ENCODE measurements around the gene SMARCA4.

Gene SMARCA4

DNA sequence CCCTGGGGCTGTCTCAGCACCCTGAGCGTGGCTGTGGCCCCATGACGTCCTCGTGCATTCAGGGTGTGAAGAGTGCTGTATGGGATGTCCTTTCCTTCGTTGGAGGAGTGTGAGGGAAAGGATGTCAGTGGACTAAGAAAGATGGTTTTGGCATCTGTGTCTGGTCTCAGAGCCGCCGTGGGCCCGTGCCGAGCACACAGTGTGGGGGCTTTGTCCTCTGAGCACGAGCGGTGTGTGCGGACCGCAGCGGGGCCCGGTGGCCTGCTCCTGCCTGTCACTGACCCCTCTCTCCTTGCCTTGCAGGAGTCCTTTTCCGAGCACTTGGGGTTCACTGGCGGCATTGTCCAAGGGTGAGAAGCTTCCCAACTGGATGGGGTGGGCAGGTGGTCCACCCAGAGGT lies 65.2 kb downstream of the SMARCA4 start:
- no peak overlapping the region for H3K4me3 ChIP-seq (ENCODE audit: low read length)
- TF ChIP-seq, protein P1, sequence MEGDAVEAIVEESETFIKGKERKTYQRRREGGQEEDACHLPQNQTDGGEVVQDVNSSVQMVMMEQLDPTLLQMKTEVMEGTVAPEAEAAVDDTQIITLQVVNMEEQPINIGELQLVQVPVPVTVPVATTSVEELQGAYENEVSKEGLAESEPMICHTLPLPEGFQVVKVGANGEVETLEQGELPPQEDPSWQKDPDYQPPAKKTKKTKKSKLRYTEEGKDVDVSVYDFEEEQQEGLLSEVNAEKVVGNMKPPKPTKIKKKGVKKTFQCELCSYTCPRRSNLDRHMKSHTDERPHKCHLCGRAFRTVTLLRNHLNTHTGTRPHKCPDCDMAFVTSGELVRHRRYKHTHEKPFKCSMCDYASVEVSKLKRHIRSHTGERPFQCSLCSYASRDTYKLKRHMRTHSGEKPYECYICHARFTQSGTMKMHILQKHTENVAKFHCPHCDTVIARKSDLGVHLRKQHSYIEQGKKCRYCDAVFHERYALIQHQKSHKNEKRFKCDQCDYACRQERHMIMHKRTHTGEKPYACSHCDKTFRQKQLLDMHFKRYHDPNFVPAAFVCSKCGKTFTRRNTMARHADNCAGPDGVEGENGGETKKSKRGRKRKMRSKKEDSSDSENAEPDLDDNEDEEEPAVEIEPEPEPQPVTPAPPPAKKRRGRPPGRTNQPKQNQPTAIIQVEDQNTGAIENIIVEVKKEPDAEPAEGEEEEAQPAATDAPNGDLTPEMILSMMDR (conservative IDR thresholded peaks at IDR 0.05; ENCODE audit: low read length): no peak
- no peak for DNase-seq (ENCODE audit: low read depth)

DNA sequence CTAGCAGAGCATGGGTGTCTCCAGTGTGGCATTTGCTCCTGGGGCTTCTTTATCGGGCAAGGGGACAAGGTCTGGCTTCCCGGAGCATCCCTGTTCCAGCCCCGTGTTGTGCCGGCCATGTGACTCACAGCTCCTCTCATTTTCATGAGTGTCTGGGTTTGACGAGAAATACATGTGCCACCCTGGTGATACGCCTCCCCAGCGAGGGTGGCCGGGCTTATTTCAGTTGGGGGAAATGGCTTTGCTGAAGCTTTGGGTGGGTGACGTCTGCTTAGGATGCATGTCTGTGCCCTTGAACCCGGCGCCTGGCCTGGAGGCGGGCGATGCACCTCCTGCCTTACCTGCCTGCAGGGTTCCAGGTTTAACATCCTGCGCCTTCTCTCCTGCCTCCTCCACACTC lies 66.6 kb downstream of the SMARCA4 start:
- TF ChIP-seq, protein P1 (conservative IDR thresholded peaks at IDR 0.05; ENCODE audit: low read length): no peak
- DNase-seq (ENCODE audit: low read depth): no peak
- no peak overlapping the region for H3K4me3 ChIP-seq (ENCODE audit: low read length)

DNA sequence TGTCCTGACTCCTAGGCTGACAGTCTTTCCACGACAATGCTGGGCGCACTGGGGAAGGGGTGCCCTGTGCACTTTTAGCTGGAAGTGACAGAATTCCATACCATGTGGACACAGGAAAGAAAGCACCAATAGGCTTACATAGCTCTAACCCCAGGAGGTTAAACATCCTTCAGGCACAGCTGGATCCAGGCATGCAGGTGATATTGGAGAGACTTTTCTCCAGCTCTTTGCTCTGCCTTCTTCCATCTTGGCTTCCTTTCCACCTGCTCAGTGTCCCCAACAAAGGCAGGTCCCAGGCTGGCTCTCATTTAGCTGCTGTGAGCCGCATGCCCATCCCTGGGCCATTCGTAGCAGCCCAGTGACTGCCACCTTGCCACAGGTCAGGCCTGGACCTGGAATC lies 67.3 kb downstream of the SMARCA4 start:
- no peak overlapping the region for H3K4me3 ChIP-seq (ENCODE audit: low read length)
- TF ChIP-seq, protein P1 (conservative IDR thresholded peaks at IDR 0.05; ENCODE audit: low read length): no peak
- DNase-seq (ENCODE audit: low read depth): no peak

DNA sequence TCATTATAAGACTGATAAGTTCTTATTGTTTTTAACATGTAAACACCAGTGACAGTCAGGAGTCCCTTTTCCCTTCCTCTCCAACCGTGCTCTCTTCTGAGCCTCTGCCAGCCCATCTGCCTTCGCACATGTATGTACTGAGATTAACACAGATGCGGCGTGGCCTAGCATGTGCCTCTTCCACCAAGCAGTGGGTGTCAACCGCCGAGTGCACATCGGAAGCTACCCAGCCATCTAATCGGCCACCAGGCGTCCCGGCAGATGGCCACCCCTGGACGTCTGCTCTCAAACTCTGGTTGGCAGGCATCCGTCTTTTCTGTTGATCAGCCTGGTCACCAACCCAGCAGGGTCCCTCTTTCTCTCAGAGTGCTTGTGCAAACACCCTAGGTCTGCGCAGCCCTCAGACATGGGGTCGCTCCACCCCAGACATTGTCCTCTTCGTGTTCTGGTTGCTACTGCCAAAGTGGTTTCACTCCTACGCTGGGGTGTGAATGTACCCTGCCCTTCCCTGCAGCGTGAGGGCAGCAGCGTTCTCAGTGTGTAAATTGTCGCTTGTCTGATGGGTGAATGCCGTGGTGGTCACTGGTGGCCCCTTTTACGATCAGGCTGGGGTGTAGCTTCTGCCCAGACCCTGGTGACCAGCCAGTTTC lies 70.7 kb downstream of the SMARCA4 start:
- H3K4me3 ChIP-seq (ENCODE audit: low read length): no peak overlapping the region
- no peak for DNase-seq (ENCODE audit: low read depth)
- TF ChIP-seq, protein P1 (conservative IDR thresholded peaks at IDR 0.05; ENCODE audit: low read length): no peak

DNA sequence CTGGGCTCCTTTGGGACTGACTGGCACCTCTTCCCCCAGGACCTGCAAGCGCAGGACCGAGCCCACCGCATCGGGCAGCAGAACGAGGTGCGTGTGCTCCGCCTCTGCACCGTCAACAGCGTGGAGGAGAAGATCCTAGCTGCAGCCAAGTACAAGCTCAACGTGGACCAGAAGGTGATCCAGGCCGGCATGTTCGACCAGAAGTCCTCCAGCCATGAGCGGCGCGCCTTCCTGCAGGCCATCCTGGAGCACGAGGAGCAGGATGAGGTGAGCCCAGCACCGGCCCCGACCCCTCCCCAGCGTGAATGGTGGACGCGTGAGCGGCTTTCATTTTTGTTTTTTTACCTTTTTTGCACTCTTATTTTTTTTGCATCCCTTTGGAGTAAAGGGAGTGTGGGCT lies 72.4 kb downstream of the SMARCA4 start:
- no peak for DNase-seq (ENCODE audit: low read depth)
- TF ChIP-seq, protein P1 (conservative IDR thresholded peaks at IDR 0.05; ENCODE audit: low read length): no peak
- H3K4me3 ChIP-seq (ENCODE audit: low read length): no peak overlapping the region

DNA sequence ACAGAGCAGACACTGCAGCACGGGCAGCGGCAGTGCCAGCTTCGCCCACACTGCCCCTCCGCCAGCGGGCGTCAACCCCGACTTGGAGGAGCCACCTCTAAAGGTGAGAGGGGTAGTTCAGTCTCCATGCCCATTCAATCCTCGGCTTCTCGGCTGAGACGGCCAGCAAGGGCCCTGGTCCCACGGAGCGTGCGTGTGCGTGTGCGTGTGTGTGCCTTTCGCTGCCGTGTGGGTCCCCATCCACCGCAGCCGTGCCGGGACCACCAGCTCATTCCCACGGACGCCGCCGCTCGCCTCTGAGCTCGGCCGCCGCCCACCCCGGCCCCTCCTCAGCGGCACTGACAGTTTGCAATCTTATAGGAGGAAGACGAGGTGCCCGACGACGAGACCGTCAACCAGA lies 72.9 kb downstream of the SMARCA4 start:
- no peak overlapping the region for H3K4me3 ChIP-seq (ENCODE audit: low read length)
- DNase-seq (ENCODE audit: low read depth): no peak
- TF ChIP-seq, protein P1 (conservative IDR thresholded peaks at IDR 0.05; ENCODE audit: low read length): no peak

DNA sequence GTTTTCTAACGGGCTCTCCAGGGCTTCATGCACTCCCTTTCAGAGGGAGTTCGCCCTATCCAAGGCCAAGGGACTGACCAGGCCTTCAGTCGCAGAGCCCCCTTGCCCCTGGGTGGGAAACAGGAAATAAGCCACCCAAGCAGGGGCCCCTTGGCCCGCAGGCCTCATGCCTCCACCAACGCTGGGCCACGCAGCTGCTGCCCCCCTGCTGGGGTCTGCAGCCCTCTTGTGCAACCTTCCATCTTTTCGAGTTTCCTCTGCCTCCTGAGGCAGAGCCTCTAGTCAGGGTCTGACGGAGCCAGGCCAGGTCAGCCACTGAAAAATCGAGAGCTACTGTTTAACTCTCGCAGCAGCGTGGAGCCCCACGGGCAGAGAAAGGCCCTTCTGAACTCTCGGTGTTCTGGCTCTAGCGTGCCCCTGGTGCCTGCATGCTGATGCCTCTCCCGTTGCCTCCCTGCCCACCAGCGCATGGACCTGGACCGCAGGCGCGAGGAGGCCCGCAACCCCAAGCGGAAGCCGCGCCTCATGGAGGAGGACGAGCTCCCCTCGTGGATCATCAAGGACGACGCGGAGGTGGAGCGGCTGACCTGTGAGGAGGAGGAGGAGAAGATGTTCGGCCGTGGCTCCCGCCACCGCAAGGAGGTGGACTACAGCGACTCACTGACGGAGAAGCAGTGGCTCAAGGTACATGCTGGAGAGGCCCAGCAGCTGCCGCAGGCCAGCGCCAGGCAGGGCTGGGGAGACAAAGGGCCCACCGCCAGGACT lies 73.8 kb downstream of the SMARCA4 start:
- TF ChIP-seq, protein P1 (conservative IDR thresholded peaks at IDR 0.05; ENCODE audit: low read length): no peak
- H3K4me3 ChIP-seq (ENCODE audit: low read length): no peak overlapping the region
- no peak for DNase-seq (ENCODE audit: low read depth)

All from AG10803 (cell line).